Measurements from ENCODE around the gene ABHD2.
"Not testable (repeated sequence)": the region's sequence is repeated elsewhere in the genome, so short reads cannot be mapped to it uniquely, and the experiment has no call there.

Gene ABHD2

DNA sequence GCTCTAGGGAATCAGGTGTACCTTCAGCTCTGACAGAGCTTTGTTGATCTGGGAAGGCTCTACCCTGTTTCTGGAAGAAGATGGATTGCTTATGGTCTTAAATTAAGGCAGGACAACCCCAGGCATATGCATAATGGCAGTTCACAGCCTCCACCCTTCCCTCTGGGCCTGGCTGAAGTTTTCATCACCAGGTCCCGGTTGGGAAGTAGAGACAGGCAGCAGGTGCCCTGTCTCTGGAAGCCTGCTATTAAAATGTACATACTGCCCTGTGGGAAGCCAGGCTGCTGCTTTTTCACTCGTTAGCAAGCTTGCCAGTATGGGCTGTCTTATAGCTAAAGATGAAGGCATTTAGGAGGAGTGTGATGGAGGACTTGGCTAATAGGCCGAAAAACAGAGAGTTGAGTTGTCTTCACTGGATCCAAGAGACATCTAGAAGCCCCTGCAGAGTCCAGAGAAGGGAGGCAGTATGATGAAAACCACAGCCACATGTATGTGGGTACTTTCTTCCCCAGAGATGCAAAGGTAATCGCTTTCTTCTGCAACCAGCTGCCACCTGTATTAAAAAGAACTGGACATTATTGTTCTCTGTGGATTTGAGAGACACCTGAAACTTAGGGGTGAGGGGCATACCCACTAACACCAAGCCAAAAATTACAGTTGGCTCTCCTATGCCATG, 34.4 kb downstream of the ABHD2 start:
- DNase-seq, result no peak

DNA sequence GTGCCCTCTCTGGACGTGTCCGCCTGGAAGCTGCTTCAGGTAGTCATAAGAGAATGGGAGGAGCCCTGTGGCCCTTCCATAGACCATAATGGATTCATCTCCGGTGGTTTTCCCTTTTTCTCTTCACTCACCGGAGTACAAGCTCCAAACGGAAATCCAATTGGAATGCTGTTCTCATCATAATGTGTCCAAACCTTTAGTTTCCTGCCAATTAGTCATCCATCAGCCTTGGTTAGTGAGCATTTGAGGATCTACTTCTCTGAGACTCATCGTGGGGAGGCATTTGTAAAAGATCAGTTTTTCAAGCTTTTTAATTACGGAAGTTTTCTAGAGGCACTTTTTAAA, 34.9 kb downstream of the ABHD2 start:
- DNase-seq, result no peak

DNA sequence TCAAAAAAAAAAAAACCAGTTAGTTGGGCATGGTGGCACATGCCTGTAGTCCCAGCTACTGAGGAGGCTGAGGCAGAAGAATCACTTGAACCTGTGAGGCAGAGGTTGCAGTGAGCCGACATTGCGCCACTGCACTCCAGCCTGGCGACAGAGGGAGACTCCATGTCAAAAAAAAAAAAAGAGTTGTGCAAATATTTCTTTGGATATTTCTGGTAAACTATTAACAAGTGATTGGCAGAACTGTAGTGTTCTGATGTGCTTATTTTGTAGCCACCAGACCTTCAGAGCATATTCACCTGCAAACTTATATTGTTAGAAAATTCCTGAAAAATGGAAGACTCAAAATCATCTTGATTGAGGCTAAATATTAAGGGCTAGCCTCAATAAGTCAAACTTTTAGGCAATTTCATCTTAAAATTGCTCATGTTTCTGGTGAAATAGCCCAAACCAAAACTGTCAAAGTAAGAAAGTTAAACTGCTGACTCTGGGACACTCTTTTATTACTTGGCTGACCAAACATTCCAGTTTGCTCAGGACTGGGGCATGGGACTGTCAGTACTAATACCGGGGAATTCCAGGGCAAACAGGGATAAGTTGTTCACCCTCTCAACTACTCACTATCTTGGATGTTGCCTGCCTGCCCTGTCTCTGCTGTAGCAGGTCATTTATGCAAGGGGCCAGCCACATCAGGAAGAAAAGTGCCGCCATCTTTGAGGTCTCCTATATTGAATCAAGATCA, 37.0 kb downstream of the ABHD2 start:
- peak; percentile 10 for DNase-seq

DNA sequence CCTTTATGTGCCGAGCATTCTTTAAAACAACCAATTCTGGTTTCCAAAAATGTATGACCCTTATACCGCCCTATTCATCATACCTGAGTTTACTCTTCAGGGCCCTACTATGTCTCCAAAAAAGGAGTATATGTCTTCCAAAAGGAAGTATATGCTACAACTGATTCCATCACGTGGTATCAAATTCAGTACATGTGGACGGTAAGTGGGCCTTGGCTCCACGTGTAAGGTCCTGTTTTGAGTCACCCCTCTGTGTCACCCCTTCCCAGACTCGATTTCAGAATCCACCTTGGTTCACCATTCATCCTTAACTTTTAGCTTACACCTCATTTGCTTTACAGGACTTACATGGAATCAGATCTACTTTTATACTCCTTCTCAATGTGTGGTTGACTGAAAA, 37.8 kb downstream of the ABHD2 start:
- DNase-seq, result no peak

DNA sequence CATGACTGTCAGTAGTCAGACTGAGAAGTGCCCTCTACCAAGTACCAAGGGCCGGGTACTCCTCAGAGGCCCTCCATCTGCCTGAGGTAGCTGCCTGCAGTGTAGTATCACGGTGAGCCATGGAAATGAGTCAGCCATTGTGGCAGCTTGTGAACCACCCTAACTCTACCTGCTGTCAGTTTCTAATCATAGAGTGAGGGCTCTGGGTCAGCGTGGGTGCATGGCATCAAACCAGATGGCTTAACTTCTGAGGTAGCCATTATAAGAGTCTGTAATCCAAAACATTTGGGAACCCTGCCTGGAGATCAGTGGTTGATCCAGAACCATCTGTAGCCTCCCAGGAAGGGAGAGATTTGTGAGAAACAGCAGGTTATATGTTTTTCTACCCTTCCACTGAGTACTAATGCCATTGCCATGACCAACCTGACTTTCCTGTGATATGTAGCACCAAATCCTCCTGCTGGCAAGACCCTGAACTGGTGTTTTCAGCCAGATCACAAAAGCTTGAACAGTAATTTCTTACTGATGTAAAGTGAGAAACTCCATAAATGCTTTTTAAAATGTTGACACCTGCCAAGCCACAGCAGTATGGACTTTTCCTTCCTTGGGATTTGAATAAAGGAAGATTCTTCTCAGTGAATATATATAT, 38.9 kb downstream of the ABHD2 start:
- DNase-seq, result no peak

DNA sequence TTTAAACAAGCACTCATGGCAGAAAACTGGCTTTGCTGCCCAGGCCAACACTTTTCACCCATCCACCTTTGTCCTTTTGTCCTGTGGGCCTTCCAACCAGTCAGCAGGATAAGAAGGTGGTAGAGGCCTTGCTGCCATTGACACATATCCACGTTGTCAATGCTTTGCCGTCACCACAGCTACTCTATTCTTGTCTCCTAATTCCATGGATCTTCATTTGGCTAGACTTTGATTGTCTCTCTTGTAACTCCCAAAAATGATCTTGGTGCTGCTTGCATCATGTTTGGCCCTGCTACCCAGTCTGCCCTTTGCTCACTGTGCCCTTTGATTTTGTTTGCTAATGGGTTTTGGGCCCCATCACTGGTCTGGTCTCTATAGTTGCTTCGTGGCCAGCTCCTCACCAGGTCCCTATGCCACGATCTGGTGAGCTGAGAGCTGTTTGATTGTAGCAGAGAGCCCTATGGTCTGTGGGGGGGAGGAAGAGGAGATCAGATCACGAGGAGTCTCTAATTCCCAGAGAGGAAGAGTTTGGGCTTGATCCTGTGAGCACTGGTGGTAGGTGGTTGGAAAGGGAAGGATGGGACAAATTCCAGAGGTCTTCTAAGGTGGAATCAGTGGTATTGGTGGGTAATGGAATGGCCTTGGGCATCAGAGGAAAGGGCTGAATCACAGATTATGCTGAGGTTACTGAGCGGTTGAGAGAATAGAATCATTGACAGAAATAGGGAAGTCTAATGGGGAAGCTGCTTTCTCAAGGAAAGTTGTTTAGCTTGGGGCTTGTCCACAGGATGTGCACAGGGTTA, 40.3 kb downstream of the ABHD2 start:
- peak; percentile 18 for DNase-seq

DNA sequence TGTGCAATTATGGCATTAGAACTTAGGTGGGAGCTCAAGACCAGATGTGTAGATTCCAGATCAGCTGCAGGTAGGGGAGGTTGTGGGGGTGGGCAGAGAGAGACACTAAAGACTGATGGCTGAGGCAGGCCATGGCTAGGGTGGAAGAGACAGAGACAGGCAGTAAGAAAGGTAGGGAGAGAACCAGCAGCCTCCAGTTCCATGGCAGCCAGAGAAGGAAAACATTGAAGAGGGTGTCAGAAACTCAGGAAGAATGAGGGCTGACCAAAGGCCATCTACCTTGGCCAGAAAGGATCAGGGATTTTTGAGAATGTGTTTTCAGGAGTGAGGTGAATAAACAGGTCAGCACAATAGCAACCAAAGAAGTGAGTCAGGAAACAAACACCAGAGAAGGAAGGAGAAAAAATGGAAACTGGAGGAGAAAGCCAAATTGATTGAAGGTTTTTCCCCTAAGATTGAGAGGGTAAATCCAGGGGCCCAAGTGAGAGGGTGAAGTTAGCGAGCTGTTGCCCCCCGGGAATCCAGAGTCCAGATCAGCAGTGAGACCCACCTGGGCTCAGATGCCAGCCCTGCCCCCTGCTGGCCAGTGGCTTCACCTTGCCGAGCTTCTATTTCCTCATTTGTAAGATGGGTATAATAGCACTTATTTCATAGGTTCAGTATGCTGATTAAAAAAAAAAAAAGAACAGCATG, 41.0 kb downstream of the ABHD2 start:
- DNase-seq, result peak; percentile 23

DNA sequence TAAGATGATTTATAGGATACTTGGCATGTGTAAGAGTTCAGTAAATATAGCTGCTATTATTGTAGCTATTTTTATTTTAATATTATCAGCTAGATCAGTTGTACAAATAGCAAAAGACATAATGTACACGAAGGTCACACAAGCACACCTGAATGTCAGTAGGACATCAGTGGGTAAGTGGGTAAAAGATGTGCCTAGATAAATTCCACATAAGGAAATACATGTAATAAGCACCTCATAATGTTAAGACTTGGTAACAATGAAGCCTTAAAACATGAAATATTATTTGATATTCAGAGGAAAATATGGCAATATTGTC, 41.5 kb downstream of the ABHD2 start:
- no peak for DNase-seq

DNA sequence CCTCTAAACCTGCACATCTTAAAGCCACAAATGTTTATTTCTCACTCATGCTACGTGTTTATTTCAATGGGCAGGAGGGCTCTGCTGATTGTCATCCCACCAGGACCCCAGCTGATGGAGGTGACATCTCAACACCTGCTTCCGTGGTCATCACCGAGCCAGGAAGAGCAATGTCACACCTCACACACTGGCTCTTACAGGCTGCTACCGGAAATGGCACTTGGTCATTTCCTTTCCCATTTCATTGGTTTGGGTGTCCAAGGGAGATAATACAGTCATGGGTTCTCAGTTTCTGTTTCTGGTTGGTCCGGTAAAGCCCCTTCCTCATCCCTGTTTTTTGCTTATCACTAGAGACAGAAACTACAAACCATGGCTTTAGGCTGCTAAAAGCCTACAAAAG, 41.9 kb downstream of the ABHD2 start:
- DNase-seq, result no peak

DNA sequence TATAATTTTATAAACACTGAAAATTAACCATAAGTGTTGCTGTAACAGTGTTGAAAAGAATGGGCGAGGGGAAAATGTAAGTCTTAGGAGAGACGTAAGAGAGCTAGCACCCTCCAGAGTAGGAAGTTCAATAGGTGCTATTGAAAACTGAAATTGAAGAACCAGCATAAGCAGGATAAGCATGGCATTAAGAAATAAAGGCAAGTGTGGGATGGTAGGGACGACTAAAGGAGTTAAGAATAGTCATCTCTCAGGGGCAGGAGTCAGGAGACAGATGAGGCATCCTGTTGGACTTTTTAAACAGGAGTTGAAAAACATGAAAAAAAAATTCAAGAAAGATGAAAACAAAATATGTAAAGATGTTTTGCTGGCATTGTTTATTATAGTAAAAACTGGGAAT, 43.5 kb downstream of the ABHD2 start:
- no peak for DNase-seq

DNA sequence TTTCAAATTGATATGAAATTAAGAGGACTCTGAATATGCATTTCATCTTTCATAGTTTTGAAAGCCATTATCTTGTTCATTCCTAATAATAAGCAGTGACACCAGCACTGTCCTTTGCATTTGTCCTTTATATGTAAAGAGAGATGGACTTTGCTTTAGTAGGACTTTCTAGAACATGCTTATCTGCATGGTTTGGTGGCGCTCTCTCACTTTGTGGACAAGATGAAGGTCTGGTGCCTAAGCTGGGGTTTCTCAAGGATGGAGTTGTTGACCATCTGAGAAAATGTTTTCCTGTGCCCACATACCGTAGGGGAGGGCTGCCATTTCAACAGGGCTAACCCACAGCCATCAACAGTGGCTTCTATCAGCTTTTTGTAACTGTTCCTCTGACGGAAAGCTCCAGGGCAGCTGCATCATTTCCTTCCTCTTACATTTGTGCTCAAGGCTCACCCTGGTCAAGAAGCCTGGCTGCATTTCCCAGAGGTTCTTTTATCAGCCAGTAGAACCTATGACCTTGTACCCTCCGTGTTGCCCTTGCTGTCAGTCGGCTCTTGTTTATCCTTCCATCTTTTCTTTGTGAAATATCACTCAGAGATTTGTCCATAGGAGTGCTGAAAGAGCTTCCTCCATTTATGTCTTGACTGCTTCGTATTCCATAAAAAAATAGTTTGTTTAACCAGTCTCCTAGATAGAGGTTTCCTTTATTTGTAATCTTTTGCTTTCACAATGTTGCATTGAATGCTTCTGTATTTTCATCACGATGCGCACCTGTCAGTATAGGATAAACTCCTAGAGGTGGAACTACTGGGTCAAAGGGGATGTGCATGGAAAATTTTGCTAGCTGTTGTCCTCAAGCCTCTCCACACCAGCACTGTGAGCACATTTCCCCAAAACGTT, 44.6 kb downstream of the ABHD2 start:
- DNase-seq, result no peak

DNA sequence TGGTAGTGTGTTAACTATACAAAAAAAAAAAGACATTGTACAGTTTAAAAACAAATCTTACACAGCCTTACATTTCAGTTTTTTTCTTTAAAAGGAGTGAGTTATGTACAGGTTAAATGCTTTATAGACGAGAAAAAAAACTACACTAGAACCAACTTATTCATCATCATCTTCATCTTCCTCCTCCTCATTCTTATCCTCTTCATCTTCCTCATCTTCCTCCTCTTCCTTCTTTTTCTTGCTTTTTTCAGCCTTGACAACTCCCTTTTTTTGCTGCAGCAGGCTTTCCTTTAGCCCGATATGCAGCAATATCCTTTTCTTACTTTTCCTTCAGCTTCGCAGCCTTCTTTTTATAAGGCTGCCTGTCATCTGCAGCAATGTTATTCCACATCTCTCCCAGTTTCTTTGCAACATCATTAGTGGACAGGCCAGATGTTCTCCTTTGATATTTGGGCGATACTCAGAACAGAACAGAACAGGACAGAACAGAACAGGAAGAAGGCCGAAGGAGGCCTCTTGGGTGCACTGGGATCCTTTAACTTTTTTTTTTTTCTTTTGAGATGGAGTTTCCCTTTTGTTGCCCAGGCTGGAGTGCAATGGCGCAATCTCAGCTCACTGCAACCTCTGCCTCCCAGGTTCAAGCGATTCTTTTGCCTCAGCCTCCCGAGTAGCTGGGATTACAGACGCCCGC, 47.3 kb downstream of the ABHD2 start:
- DNase-seq, result not testable (repeated sequence)

DNA sequence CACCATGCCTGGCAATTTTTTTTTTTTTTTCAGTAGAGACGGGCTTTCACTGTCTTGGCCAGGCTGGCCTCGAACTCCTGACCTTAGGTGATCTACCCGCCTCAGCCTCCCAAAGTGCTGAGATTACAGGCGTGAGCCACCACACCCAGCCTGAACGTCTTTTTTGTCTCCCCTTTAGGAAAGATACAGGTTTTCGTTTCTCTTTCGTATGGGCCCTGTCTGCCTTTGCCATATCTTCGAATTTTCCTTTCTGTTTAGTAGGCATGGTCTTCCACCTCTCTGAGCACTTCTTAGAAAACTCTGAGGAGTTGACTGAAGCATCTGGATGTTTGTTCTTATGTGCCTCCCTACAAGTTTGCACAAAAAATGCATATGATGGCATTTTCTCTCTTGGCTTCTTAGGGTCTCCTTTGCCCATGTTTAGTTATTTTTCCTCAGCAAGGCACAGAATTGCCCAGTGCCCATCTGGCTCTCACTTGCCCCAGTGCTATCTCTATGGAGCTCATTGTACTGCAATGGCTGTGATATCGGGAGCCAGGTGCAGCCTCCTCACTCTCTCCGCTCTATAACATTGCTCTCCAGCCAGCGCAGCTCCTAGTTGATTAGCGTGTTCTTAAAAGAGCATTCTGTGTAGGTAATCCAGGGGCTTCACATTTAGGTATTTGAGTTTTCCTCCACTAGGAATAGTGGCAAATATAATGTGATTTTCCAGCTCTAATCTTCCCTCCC, 48.0 kb downstream of the ABHD2 start:
- DNase-seq, result no peak

DNA sequence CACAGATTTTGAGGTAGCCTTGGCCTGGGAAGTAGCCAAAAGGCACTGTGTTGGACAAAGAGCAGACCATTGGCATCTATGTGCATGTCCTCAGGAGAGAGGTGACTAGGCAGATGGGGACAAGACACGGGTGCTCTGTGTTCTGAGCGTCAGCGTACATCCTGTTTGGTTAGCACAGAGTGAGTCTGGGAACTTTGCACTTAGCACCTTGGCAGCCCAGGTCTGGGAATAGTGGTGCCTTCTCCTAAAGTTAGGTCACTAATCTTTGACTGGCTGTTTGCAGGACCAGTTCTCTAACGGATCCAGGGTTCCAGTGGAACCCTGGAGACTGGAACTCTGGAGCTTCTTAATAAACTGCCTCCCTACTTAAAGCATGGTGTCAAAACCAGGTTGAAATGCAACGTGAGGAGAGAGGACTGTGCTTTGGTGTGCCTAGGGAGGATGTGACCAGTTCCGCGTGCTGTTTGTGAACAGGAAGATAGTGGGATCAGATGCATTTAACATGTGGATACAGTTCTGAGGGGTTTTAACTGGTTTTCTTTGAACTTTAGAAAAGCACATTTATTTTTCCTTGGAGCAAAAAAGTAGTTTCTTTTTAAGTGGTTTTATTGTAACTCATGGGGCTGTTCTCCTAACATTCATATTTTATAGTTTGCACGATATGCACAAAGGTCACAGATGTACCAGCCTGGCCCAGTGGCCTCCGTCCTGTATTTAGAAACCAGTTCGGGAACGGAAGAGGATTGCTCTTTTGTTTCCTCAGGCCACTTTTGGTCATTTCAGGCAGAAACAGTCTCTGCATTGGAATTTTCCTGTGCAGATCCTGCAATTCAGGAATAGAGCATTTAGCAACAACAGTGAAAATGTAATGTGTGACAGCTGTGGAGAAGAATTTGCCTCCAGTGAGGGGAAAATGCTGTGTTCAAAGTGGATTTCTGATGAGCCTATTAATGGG, 48.8 kb downstream of the ABHD2 start:
- no peak for DNase-seq

DNA sequence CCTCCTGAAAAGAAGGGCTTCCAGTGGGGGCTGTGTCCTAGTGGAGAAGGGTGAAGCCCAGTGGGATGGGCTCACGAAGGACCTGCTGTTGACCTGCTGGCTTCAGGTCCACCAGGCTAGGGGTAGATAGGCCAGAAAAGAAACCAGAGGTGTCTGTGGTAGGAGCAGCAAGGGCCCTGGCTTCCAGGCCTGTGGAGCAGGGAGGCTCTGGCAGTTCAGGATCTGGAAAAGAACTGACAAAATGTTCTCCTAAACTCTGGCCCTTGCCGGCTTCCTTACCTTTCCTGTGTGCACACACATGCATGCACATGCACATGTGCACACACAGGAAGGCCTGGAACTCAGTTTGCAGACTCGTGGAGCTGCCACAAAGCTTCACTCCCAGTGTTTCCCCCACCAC, 49.7 kb downstream of the ABHD2 start:
- DNase-seq, result no peak

DNA sequence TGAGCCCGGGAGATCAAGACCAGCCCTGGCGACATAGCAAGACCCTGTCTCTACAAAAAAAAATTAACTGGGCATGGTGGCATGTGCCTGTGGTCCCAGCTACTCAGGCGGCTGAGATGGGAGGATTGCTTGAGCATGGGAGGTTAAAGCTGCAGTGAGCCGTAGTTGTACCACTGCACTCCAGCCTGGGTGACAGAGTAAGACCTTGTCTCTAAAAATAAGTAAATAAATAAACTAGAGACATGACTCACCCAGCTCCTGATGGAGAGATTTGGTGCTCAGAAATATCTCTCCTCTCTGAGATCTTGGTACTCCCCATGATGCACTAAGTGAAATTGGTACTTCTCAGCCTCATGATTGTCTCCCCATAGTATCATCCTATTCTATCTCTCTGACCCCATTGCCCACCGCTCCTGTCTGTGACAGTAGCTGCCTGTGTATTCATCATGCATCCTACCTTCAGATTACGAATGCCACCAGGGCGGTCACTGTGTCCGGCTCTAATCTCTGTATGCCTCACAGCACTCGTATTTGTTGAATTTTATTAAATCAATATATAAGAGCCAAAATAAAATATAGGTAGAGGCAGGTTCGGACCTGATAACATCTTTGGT, 50.9 kb downstream of the ABHD2 start:
- DNase-seq, result peak; percentile 7

DNA sequence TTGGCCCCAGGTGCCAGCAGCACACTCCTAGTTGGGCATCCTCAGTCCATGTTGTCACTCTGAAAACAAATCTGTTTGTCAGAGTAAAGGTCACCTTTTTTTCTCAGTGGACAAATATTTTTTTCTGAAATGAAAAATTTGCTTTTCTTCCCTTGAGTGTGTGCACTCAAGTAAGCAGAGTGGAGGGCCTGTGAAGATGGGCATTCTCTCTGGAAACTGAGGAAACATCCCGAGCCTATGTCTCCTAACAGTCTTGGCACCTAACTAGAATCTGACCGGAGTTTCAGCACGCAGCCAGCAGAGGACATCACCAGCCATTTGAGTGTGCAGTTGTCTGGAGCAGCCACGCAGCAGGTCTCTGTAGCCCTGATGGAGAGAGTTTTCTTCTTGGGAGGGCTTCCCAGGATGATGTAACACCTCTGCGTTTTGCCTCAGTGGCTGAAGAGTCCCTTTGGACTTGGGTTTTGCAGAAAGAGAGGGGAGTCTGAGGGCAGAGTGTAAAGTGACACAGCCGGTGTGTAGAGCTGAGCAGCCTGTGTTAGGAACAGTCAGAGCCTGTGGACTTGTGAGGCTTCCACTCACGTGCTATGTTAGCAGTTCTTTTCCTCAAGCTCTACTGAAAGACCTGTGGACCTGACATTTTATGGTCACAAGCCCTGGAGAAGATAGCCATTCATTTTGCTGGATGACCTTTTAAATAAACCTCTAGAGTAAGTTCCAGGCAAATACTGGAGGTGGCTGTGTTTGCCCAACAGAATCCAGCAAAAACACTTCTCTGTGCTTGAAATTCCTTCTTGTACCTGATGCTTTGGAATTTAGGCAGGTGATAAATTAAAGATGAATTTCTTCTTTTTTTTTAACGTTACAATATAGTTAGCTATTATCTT, 51.6 kb downstream of the ABHD2 start:
- no peak for DNase-seq

DNA sequence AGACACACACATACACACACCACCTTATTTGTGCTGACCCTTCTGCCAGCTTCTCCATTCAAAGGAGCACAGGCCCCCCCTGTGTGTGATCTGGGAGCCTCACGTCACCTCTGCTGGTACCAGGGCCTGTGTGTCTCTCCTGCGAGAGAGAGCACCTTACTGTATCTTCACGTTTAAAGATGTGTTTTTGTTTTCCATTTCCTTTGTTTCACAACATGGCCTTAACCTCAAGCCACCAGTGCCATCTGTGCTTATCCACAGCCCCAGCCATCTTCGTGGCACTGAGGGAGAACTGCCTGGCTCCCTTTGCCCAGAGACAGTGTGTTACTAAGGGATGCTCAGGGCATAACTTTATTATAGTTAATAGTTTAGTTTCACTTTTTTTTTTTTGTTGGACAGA, 52.3 kb downstream of the ABHD2 start:
- no peak for DNase-seq
